Gastroesophageal sphincter (tissue), 4 donors: ENCODE results near the gene DNAJC4. TPM values are rescaled to one million over a fixed set of nuclear protein-coding genes. Genes with fewer than 3 reads are reported as not detected.
A peak's percentile ranks its signal among the peaks of the same experiment; 100 is the strongest.

ENCODE experiments used
- ATAC-seq: fragments of 150-250 bp; one replicate; pipeline ENCODE4 v1.9.1; 2016; ENCODE audit warnings: mild to moderate bottlenecking, moderate library complexity
- H3K27ac ChIP-seq, 4 donors: fragments of 200-600 bp; sonication (generic) in 3 of 4; 1 replicate in 3 of 4; 2 replicates in 1 of 4; pipeline ENCODE4 v1.5.1; 2016 to 2019
- H3K27me3 ChIP-seq: fragments of 200-600 bp; sonication (generic); one replicate; pipeline ENCODE4 v1.5.1; 2019
- H3K36me3 ChIP-seq, 2 donors: fragments of 200-600 bp; sonication (generic); one replicate each; pipeline ENCODE4 v1.5.1; 2019; ENCODE audit warnings: control low read depth in 1 of 2
- H3K4me1 ChIP-seq, 3 donors: fragments of 200-600 bp; sonication (generic); 1 replicate in 2 of 3; 2 replicates in 1 of 3; pipeline ENCODE4 v1.5.1; 2016 to 2019; ENCODE audit warnings: control low read depth in 2 of 3
- H3K4me3 ChIP-seq, 2 donors: fragments of 200-600 bp; sonication (generic); one replicate each; pipeline ENCODE4 v1.5.1; 2019; ENCODE audit warnings: mild to moderate bottlenecking in 1 of 2, moderate library complexity in 1 of 2
- H3K9me3 ChIP-seq, 3 donors: fragments of 200-600 bp; sonication (generic); one replicate each; pipeline ENCODE4 v1.5.1; 2017 to 2019; ENCODE audit warnings: control low read depth in 2 of 3
- CTCF ChIP-seq, 4 experiments: fragments of 200-600 bp in 2 of 4; fragments of 450-650 bp in 2 of 4; sonication (generic) in 1 of 4; IDR thresholded peaks; one replicate each; pipeline ENCODE4 v1.5.1; 2017 to 2019; ENCODE audit warnings: antibody characterized with exemption in 4 of 4, mild to moderate bottlenecking in 2 of 4, moderate library complexity in 2 of 4
- EP300 ChIP-seq: sonication (generic); formaldehyde crosslinking; IDR thresholded peaks from one replicate; pipeline ENCODE4 v1.6.1; 2017; ENCODE audit warnings: antibody characterized with exemption, mild to moderate bottlenecking
- POLR2A ChIP-seq, 2 donors: fragments of 450-650 bp; IDR thresholded peaks; one replicate each; pipeline ENCODE4 v1.6.1; 2017; ENCODE audit warnings: antibody characterized with exemption in 2 of 2, mild to moderate bottlenecking in 2 of 2, moderate library complexity in 1 of 2
- POLR2AphosphoS5 ChIP-seq: sonication (generic); formaldehyde crosslinking; IDR thresholded peaks from one replicate; pipeline ENCODE4 v1.6.1; 2017; ENCODE audit warnings: antibody characterized with exemption
- WGBS, 2 donors: methylation state at CpG; one replicate each; pipeline ENCODE4 v1.1.5; 2018; ENCODE audit warnings: low coverage in 1 of 2; 5-methylcytosine and 5-hydroxymethylcytosine counted together
- total RNA-seq, 4 donors: library from RNA; depleted of rRNA; stranded (reverse); fragments of >200 nt; gene quantifications; one replicate each; pipeline ENCODE4 v1.1.0, GENCODE V29; 2016

DNAJC4 gene
- total RNA-seq, 4 donors from 2014 or later, result 7.1 to 33.5 (median 28.9) TPM

DNA sequence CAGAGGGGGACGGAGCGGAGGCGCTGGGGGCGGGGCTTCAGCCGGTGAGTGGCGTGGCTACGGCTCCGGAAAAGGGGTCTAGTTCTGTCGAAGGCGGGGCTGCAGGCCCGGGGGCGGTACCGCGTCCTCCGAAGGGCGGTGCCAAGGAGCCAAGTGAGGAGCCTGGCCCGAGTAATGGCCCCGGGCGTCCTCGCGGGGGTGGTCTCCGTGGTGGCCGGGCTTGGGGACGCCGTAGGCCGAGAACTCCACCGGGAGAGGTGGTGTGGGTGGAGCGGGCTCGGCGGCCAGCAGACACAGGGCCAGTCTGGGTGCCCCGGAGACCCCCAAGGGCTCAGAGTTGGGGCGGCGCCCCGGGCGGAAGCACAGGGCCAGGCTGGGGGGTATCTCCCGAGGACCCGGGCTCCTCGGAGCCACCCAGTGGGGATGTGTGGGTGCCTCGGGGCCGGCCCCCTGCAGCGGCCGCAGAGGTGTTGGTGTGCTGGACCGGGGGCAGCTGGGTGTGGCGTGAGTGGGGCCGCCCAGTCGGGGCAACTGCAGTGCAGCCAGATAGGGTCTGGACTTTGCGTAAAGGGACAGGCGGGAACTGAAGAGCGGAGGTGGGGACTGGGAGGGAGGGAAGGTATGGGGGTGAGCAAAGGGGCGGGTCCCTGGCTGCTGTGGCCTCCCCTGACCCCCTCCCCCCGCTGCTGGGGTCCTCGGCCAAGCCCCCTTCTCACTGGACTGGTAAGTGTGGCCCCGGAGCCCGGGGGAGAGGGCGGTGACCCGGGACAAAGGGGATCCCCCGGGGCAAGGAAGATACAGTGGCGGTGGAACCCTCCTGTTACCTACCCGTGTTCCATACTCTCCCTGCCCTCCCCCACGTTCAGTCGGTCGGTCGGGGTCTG is 11.4 kb downstream of the DNAJC4 start:
- ATAC-seq, result peak; percentile 1
- Histone ChIP-seq H3K9me3 (no peaks in the 10 kb centered on the region), H3K27me3 (no peaks in the 10 kb centered on the region)

DNA sequence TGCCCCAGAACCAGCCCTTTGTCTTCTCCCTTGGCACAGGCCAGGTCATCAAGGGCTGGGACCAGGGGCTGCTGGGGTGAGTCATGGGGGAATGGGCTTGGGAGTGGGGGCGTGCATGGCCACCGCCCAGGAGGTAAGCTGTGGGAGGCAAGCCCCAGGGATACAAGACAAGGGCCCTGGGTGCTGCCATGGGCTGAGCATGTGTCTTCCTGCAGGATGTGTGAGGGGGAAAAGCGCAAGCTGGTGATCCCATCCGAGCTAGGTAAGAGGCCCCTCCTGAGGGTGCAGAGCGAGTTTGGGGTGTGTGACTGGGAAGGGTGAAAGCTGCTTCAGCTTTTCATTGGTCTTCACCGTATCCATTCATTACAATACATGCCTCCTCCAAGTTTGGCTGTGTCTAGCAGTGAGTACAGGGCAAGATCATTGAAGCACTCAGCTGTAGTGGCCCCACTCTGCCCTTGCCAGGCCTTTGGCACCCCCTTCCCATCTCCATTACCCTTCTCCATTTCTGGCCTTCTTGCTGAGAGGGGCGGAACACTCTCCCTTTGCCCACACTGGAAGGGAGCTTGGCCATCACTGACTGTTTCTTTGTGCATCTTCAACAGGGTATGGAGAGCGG is 13.0 kb downstream of the DNAJC4 start:
- Histone ChIP-seq H3K27ac (peak overlapping the region in 3 of 4 donors; percentile 95 to 100 (median 99)), H3K27me3 (no peaks in the 10 kb centered on the region), H3K4me3 (no peak overlapping the region), H3K36me3 (peaks cover 0 to 28% of the 10 kb centered on the region in 2 donors), H3K4me1 (peaks cover 0 to 59% (median 45%) of the 10 kb centered on the region in 3 donors), H3K9me3 (no peaks in the 10 kb centered on the region)
- no peak for ATAC-seq
- 71 to 92% methylated on average over 2 to 5 of the region's 8 CpGs for WGBS, 2 donors
- TF ChIP-seq EP300, result no peak
- TF ChIP-seq POLR2A (IDR thresholded peaks at IDR 0.05), result no peak
- TF ChIP-seq CTCF (IDR thresholded peaks at IDR 0.05), result no peak
- no peak for TF ChIP-seq POLR2AphosphoS5

More for the DNA sequence above, 11.4 kb downstream of the DNAJC4 start:
- Histone ChIP-seq H3K27ac (peak overlapping the region; percentile 72 to 100 (median 97)), H3K4me3 (peak overlapping the region; percentile 76 to 95), H3K4me1 (peaks cover 0 to 56% (median 39%) of the 10 kb centered on the region in 3 donors), H3K36me3 (peaks cover 0 to 44% of the 10 kb centered on the region in 2 donors)
- 0% methylated on average over 3 to 4 of the region's 63 CpGs for WGBS, 2 donors
- no peak for TF ChIP-seq EP300
- TF ChIP-seq CTCF (IDR thresholded peaks at IDR 0.05), result peak in 2 of 4 experiments; percentile 8 to 25
- TF ChIP-seq POLR2AphosphoS5, result peak; percentile 45
- peak; percentile 35 to 49 for TF ChIP-seq POLR2A (IDR thresholded peaks at IDR 0.05)

GRCh38 chr11:64244107-64244506 is 13.8 kb downstream of the DNAJC4 start:
- Histone ChIP-seq H3K4me3 (no peak overlapping the region), H3K4me1 (peaks cover 0 to 59% (median 45%) of the 10 kb centered on the region in 3 donors), H3K27ac (peak overlapping the region in 2 of 4 donors; percentile 29 to 88), H3K9me3 (no peaks in the 10 kb centered on the region), H3K27me3 (no peaks in the 10 kb centered on the region), H3K36me3 (peaks cover 0 to 21% of the 10 kb centered on the region in 2 donors)
- TF ChIP-seq POLR2AphosphoS5, result no peak
- no peak for TF ChIP-seq CTCF (IDR thresholded peaks at IDR 0.05)
- TF ChIP-seq EP300, result no peak
- TF ChIP-seq POLR2A (IDR thresholded peaks at IDR 0.05), result no peak
- 56% methylated on average over 2 of the region's 5 CpGs; no CpG with 5 or more reads in 1 of the 2 donors for WGBS, 2 donors
- no peak for ATAC-seq

GRCh38 chr11:64244966-64245365 is 14.6 kb downstream of the DNAJC4 start:
- H3K27me3 ChIP-seq, result no peaks in the 10 kb centered on the region
- no peak for ATAC-seq
- no peaks in the 10 kb centered on the region for H3K9me3 ChIP-seq
- TF ChIP-seq POLR2AphosphoS5, result no peak
- TF ChIP-seq CTCF (IDR thresholded peaks at IDR 0.05), result no peak
- TF ChIP-seq EP300, result no peak
- TF ChIP-seq POLR2A (IDR thresholded peaks at IDR 0.05), result no peak
- WGBS, 2 donors, result 40% methylated on average over 1 of the region's 6 CpGs; no CpG with 5 or more reads in 1 of the 2 donors
- peaks cover 0 to 15% of the 10 kb centered on the region in 2 donors for H3K36me3 ChIP-seq
- H3K27ac ChIP-seq, result peak overlapping the region in 3 of 4 donors; percentile 87 to 92 (median 88)
- H3K4me1 ChIP-seq, result peaks cover 0 to 53% (median 42%) of the 10 kb centered on the region in 3 donors
- H3K4me3 ChIP-seq, result peak overlapping the region in 1 of 2 donors; percentile 69
